Left ventricle myocardium inferior (tissue), 1 donor: Measurements from ENCODE around the gene NSUN4. TPM values are rescaled to one million over a fixed set of nuclear protein-coding genes. Genes with fewer than 3 reads are reported as not detected.

Source experiments
- DNase-seq: peaks from one replicate; pipeline ENCODE4 v3.0.0-alpha.2; 2020
- H3K27ac ChIP-seq: fragments of 200-600 bp; replicated peaks from 2 replicates; pipeline ENCODE4 v1.8.0; 2021
- H3K27me3 ChIP-seq: fragments of 200-600 bp; 2 replicates; pipeline ENCODE4 v1.8.0; 2021; ENCODE audit warnings: low read depth
- H3K36me3 ChIP-seq: fragments of 200-600 bp; 2 replicates; pipeline ENCODE4 v1.8.0; 2021
- H3K4me1 ChIP-seq: fragments of 200-600 bp; 2 replicates; pipeline ENCODE4 v1.8.0; 2021
- H3K4me3 ChIP-seq: fragments of 200-600 bp; 2 replicates; pipeline ENCODE4 v1.8.0; 2021; ENCODE audit warnings: mild to moderate bottlenecking, moderate library complexity
- H3K9me3 ChIP-seq: fragments of 200-600 bp; replicated peaks from 2 replicates; pipeline ENCODE4 v1.8.0; 2021
- CTCF ChIP-seq: fragments of 200-600 bp; IDR thresholded peaks from 2 replicates; pipeline ENCODE4 v1.8.0; 2021; ENCODE audit warnings: antibody characterized with exemption, mild to moderate bottlenecking, borderline replicate concordance
- intact Hi-C: fragments of 100-400 bp; cut with micrococcal nuclease; formaldehyde crosslinking; loops from one replicate; pipeline ENCODE4 v1.11.0; 2022
- total RNA-seq: library from RNA; stranded (reverse); fragmentation: NEBNext Ultra II Directional; extraction: Animal tissue kit (Norgen Biotek cat#: 25700); gene quantifications from one replicate; pipeline ENCODE4 v1.2.1, GENCODE V29; 2021
- donor health status: DM: no; HTN: yes; CAD: no; lungs with severe emphysema.

NSUN4 gene
- total RNA-seq, 1 donor from 2014 or later: 14.1 TPM

DNA sequence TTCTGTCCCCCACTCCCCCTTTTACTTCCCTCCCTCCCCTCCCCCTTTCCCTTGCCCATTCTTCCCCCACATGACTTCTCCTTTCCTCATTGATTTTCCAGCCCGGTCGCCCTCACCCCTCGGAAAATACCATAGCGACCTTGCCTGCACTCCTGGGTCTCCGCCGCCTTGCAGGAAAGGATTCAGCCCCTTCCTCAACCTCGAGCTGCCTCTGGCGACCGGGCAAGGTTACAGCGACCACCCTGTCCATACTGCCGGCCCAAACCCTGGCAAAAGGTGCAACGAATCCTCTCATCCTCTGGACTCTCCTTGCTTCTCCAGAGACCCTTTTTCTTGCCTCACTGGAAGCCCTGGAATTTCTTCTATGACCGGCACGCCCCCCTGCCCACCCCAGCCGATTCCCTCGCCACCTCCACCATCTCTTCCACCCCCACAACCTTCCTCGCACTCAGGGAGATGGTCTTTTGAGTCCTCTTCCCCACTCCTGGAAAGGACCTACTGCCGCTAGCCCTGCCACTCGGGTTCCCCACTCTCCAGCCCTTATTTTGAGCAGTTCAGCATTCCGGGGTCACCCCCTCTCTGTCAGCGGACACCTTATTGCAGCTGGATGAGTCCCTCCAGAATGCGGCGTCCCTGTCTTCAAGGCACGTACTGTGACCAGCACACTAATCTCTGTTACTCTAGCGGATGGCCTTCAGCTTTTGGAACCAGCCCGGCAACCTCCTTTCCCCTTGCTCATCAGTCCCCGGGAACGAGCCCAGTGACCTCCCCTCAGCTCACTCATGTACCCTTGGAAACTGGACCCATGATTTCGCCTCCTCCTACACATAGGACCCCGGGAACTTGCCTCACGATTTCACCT lies 846 bp downstream of the NSUN4 start:
- TF ChIP-seq CTCF: no peak
- no peaks in the 10 kb centered on the region for H3K9me3 ChIP-seq
- DNase-seq: no peak
- intact Hi-C loops: no loop called here
- H3K27me3 ChIP-seq: no peaks in the 10 kb centered on the region
- H3K27ac ChIP-seq: peak overlapping the region; percentile 94
- H3K4me1 ChIP-seq: peaks cover 44% of the 10 kb centered on the region
- H3K36me3 ChIP-seq: peaks cover 18% of the 10 kb centered on the region
- H3K4me3 ChIP-seq: peak overlapping the region; percentile 71

GRCh38 chr1:46342084-46342656 lies 1.6 kb downstream of the NSUN4 start:
- peaks cover 44% of the 10 kb centered on the region for H3K4me1 ChIP-seq
- no peaks in the 10 kb centered on the region for H3K9me3 ChIP-seq
- peak overlapping the region; percentile 94 for H3K27ac ChIP-seq
- no peak overlapping the region for H3K4me3 ChIP-seq
- H3K27me3 ChIP-seq: no peaks in the 10 kb centered on the region
- peaks cover 26% of the 10 kb centered on the region for H3K36me3 ChIP-seq
- TF ChIP-seq CTCF: peak; percentile 15
- no peak for DNase-seq
- intact Hi-C loops: no loop called here

DNA sequence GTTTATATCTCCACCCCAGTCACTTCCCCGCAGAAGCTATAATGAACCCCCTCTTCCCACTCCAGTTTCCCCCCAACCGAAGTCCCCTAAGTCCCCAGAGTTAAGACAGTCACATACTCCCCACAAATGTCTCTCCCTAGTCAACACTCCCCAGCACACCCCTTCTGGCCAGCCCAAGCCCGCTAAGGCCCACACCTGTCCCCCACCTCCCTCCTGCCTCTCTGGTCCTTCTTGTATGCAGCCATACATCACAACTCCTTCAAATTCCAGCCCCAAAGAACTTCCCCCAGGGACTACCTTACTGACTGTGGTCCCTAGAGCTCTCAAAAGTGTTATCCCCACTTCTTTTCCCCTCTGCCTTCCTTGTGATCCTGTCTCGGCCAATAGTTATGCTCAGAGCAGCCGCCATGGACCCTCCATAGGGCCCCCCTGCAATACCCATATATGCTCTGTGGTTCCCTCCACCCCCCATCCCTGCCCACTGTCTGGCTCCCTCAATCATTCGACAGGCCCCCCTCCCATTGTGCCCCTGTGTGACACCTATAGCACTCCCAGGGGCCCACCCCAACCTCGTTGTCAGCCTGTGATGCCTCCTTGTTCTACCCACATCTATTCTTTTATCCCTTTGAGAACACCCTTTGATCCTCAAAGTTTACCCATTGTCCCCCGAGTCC lies 2.2 kb downstream of the NSUN4 start:
- Histone ChIP-seq H3K4me3 (no peak overlapping the region), H3K36me3 (peaks cover 30% of the 10 kb centered on the region), H3K9me3 (no peaks in the 10 kb centered on the region), H3K27me3 (no peaks in the 10 kb centered on the region), H3K27ac (peak overlapping the region; percentile 48), H3K4me1 (peaks cover 48% of the 10 kb centered on the region)
- no peak for TF ChIP-seq CTCF
- no peak for DNase-seq
- intact Hi-C loops: no loop called here

DNA sequence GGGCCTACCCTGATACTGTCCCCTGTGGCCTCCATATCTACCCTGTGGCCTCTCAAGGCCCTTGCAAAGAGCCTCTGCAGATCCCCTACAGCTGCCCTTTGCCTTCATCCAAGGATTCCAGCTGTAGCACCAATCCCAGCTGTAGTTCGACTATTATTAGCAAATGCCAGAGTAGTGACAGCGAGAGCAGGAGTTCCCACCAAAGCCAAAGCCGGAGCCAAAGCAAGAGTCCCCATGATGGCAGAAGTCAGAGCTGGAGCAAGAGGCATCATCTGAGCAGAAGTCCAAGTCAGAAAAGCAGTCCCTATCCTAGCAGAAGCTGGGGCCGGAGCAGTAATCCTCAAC lies 2.7 kb downstream of the NSUN4 start:
- H3K27ac ChIP-seq: peak overlapping the region; percentile 48
- TF ChIP-seq CTCF: no peak

DNA sequence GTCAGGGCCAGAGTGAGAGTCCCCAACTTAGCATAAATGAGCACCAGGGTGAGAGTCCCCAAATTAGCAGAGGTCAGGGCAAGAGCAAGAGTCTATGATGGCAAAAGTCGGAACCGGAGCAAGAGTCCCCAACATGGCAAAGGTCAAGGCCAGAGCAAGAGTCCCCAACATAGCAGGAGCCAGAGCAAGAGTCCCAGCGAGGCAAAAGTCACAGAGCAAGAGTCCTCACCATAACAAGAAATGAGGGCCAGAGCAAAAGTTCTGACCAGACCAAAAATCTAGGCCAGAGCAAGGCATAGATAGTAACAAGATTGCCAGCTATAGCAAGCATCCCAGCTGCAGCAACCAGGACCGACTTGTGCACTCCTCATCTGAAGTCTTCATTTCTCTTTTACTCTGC lies 3.1 kb downstream of the NSUN4 start:
- DNase-seq: no peak
- peaks cover 31% of the 10 kb centered on the region for H3K36me3 ChIP-seq
- H3K27me3 ChIP-seq: no peaks in the 10 kb centered on the region
- peaks cover 50% of the 10 kb centered on the region for H3K4me1 ChIP-seq
- peak overlapping the region; percentile 48 for H3K27ac ChIP-seq
- intact Hi-C loops: no loop called here
- H3K4me3 ChIP-seq: no peak overlapping the region
- no peak for TF ChIP-seq CTCF
- H3K9me3 ChIP-seq: no peaks in the 10 kb centered on the region

More for the DNA sequence above, 2.7 kb downstream of the NSUN4 start:
- Histone ChIP-seq H3K36me3 (peaks cover 30% of the 10 kb centered on the region), H3K4me1 (peaks cover 50% of the 10 kb centered on the region), H3K9me3 (no peaks in the 10 kb centered on the region), H3K27me3 (no peaks in the 10 kb centered on the region), H3K4me3 (no peak overlapping the region)
- DNase-seq: no peak
- intact Hi-C loops: no loop called here
